Endothelial cell of umbilical vein (primary cell): Measurements from ENCODE around the gene DENND4B.

Source experiments
- EZH2 ChIP-seq: IDR thresholded peaks from 2 replicates; pipeline ENCODE4 v1.6.1; 2012; ENCODE audit warnings: borderline replicate concordance, low read depth, mild to moderate bottlenecking, moderate library complexity, low read length, inconsistent platforms; ENCODE audit not compliant: severe bottlenecking
- MAX ChIP-seq: IDR thresholded peaks from 2 replicates; pipeline ENCODE4 v1.6.1; 2011; ENCODE audit not compliant: insufficient read depth, insufficient read length
- MYC ChIP-seq: IDR thresholded peaks from one replicate; pipeline ENCODE4 v1.6.1; 2011; ENCODE audit warnings: mild to moderate bottlenecking, low read depth, low read length
- POLR2A ChIP-seq: IDR thresholded peaks from 2 replicates; pipeline ENCODE4 v1.6.1; 2012; ENCODE audit warnings: low read depth, mild to moderate bottlenecking, control low read depth, low read length
- POLR2AphosphoS5 ChIP-seq: IDR thresholded peaks from 2 replicates; pipeline ENCODE4 v1.6.1; 2012; ENCODE audit warnings: low read depth, mild to moderate bottlenecking, control low read depth, low read length, moderate library complexity; ENCODE audit not compliant: insufficient read depth
- TF ChIP-seq, protein P1 (sequence below), 2 donors: IDR thresholded peaks; 1 replicate in 1 of 2; 2 replicates in 1 of 2; pipeline ENCODE4 v1.5.1; 2011; ENCODE audit warnings: low read length in 2 of 2, mild to moderate bottlenecking in 2 of 2, moderate library complexity in 2 of 2, control low read depth in 1 of 2, inconsistent platforms in 1 of 2, low read depth in 1 of 2; ENCODE audit not compliant: insufficient read depth in 1 of 2; ENCODE audit errors: extremely low read depth in 1 of 2

DNA sequence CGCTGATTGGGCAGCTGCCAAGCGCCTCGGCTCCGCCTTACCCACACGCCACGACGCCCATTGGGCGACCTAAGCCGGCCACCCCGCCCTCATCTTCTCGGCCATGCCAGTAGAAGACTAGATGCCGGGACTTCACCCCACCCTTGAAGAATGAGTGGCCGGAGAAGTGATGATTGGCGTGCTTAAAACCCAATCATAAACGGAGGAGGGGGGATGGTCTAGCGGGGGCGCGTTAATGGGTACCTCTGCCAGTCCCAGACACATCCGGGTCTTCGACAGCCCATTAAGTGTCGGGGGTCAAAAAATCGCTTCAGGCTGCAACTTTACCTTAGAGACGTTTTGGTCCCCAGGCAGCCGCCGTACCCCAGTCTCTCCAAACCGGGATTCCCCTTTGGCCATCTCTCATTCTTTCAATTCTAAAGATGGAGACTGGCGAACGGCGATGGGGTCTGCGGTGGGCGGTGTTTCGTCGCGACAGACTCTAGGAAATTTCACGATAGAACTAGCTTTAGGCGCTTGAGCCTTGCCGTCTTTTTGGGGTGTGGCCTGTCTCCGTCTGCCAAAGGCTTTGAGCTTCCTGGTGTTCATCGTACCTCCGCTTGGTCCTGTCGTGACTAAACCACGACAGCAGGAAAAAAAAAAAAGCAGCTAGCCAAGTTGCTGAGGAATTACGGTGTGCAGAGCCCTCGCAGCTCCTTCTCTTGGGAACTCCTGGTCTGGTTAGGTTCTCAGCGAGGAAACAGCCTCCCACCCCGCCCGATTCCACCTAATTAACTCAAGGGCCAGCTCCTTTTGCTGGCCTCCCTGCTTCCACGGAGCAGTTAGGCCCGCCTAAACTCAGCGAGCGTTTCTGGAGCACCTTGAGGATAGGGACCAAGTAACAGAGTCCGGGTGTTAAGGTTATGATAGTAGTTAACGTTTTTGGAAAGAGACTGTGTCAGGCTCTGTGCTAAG, 23.3 kb downstream of the DENND4B start, which contains the start of gene GATAD2B:
- TF ChIP-seq, protein P1, sequence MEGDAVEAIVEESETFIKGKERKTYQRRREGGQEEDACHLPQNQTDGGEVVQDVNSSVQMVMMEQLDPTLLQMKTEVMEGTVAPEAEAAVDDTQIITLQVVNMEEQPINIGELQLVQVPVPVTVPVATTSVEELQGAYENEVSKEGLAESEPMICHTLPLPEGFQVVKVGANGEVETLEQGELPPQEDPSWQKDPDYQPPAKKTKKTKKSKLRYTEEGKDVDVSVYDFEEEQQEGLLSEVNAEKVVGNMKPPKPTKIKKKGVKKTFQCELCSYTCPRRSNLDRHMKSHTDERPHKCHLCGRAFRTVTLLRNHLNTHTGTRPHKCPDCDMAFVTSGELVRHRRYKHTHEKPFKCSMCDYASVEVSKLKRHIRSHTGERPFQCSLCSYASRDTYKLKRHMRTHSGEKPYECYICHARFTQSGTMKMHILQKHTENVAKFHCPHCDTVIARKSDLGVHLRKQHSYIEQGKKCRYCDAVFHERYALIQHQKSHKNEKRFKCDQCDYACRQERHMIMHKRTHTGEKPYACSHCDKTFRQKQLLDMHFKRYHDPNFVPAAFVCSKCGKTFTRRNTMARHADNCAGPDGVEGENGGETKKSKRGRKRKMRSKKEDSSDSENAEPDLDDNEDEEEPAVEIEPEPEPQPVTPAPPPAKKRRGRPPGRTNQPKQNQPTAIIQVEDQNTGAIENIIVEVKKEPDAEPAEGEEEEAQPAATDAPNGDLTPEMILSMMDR (IDR thresholded peaks at IDR 0.05; ENCODE audit: extremely low read depth in 1 of 2, insufficient read depth in 1 of 2, low read depth in 1 of 2, low read length in 2 of 2), result no peak
- TF ChIP-seq POLR2AphosphoS5 (peak; percentile 64), MYC (no peak), EZH2 (no peak), POLR2A (peak; percentile 80), MAX (no peak)
